ENCODE measurements around the gene PPP1R8.
A peak's percentile ranks its signal among the peaks of the same experiment; 100 is the strongest.
"Not testable (repeated sequence)": the region's sequence is repeated elsewhere in the genome, so short reads cannot be mapped to it uniquely, and the experiment has no call there.

The PPP1R8 gene

GRCh38 chr1:27832762-27833161 lies 2.2 kb downstream of the PPP1R8 start:
- no peak for DNase-seq (ENCODE audit: low read depth in 2 of 2)

DNA sequence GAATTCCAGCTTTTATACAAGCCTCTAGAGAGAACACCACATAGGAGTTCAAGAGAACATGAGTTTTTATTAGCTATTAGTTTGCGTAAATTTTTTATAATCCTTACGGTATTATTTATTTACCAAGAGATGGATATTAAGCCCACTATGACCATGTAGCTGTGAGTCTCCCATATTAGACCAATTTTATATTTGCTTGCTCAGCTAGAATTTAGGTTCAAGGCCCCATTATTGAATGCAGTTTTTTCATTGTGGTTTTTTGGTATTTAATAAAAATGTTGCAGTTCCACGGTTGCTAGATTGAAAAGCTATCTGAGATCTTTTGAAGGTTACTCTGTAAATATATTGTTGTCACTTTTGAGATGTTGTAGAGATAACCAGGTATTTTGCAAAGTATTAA lies 2.9 kb downstream of the PPP1R8 start:
- DNase-seq (ENCODE audit: low read depth in 2 of 2), result no peak

GRCh38 chr1:27835046-27835445 lies 4.5 kb downstream of the PPP1R8 start:
- DNase-seq (ENCODE audit: low read depth in 2 of 2), result no peak

DNA sequence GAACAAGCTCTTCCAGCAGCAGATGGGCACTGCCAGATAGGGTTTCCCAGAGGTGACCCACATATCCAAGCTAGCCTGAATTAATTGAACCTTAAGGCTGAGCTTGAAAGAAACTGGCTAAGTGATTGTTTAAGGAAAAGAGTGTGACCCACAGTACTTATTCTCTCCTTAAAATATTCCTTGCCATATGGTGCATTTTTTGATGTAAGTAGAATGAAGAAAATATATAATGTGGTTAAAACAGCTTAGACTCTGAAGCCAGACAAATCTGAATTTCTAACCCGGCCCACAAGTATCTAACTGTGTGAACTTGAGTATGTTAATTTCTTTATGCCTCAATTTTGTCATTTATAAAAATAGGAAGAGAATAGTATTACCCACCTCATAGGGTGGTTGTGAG lies 4.9 kb downstream of the PPP1R8 start:
- DNase-seq (ENCODE audit: low read depth in 2 of 2), result no peak

GRCh38 chr1:27849951-27850350 lies 19.4 kb downstream of the PPP1R8 start:
- no peak for DNase-seq (ENCODE audit: low read depth in 2 of 2)

DNA sequence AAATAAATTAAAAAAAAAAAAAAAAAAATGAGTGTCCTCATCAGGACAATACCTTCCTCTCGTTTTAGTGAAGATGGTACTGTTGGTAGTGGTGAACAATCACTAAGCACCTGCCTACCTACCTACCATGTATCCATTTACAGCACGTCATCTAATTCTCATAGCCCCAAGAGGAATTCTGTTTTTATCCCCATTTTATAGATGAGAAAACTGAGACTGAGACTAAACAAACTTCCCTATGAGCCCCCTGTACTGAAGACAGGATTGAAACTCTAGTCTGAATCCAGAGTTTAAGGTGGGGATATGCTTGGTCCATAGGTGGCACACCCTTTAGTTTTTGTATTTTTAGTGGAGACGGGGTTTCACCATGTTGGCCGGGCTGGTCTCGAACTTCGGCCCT lies 24.5 kb downstream of the PPP1R8 start:
- no peak for DNase-seq (ENCODE audit: low read depth in 2 of 2)

DNA sequence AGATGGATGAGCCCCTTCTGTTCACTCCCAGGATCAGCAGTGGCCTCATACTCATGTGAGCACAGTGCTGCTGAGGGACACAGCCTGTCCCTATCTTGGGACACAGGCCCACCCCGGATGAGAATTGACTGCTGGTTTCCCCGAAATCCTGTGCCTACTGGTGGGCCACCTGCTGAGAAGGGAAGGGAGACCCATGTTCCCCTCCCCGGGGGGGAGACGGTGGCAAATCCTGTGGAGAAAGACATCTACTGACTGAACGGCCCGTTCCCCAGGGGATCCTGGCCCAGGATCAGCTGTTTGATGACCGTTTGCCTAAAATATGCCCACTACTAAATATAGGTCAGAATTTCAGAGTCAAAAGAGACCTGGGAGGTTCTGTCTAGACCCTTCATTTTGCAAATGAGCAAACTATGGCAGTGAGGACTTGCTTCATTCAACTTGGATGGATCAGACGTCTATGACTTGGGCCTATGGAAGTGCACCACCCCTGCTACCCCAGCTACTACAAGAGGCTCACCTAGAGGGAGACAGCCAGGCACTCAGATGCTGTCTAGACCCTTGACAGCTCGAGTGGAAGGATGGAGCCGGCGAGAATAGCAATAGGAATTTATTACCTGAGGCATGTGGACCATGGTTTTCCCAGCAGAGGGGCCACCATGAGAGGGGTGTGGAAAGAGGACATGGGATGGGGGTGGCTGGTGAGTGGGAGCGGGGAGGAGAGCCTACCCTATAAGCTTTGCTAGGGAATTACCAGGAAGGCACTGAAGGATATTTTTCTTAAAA lies 26.2 kb downstream of the PPP1R8 start:
- DNase-seq (ENCODE audit: low read depth in 2 of 2), result no peak

- DNase-seq (ENCODE audit: low read depth in 2 of 2), result not testable (repeated sequence)
Measured at GRCh38 chr1:27857552-27857951, 27.0 kb downstream of the PPP1R8 start.

DNA sequence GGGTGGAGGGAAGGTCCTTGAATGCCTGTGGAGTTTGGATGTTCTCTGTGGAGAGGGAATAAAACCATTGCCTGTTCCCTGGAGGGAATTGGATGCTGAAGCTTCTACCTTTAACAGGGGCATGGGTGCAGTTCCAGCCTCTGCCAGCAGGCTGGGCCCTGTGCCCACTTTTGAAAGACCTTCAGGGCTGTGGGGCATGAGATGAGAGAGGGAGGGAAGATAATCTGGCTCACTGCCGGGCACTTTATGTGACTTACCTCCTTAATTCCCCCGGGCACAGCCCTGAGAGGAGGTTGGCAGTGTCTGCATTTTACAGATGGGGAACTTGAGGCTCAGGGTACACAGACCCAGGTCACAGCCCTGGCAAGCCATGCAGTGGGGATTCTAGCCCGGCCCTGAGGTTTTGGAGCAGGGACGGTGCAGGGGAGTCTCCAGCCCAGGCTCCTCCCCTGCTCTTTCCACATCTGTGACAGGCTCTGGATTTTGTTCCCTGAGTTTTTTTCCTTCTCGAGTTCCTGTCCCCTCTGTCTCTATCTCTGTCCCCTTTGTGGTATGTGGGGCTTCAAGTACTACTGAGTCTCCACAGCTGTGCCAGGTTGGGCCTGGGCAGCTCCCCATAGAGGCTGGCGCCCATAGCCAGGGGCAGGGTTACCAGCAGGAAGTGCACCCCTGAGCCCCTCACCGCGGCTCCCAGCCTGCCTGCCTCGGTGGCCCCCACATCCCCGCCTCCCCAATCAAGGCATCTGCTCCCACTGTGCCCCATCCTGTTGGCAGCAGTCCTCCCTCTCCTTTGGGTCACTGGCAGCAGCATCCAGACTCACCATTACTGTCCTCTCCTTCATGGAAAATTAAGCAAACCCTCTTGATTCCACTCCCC lies 27.7 kb downstream of the PPP1R8 start:
- DNase-seq (ENCODE audit: low read depth in 2 of 2), result peak; percentile 77 to 81

- DNase-seq (ENCODE audit: low read depth in 2 of 2), result no peak
Measured at GRCh38 chr1:27858949-27859576, 28.5 kb downstream of the PPP1R8 start.

DNA sequence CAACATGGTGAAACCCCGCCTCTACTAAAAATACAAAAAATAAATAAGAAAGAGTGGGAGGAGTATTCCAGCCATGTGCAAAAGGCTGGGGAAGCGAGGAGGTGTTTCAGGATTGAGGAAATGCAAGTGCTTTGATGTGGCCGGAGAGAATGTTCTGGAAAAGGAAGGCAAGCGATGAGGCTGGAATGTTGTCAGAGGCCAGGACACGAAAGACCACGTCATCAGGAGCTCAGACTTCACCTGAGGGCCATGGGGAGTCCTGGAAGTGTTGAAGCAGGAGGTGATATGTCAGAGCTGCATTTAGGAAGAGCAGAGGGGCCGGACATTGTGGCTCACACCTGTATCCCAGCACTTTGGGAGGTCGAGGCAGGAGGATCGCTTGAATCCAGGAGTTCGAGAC lies 30.9 kb downstream of the PPP1R8 start:
- no peak for DNase-seq (ENCODE audit: low read depth in 2 of 2)

GRCh38 chr1:27862004-27862403 lies 31.4 kb downstream of the PPP1R8 start:
- DNase-seq (ENCODE audit: low read depth in 2 of 2), result no peak

DNA sequence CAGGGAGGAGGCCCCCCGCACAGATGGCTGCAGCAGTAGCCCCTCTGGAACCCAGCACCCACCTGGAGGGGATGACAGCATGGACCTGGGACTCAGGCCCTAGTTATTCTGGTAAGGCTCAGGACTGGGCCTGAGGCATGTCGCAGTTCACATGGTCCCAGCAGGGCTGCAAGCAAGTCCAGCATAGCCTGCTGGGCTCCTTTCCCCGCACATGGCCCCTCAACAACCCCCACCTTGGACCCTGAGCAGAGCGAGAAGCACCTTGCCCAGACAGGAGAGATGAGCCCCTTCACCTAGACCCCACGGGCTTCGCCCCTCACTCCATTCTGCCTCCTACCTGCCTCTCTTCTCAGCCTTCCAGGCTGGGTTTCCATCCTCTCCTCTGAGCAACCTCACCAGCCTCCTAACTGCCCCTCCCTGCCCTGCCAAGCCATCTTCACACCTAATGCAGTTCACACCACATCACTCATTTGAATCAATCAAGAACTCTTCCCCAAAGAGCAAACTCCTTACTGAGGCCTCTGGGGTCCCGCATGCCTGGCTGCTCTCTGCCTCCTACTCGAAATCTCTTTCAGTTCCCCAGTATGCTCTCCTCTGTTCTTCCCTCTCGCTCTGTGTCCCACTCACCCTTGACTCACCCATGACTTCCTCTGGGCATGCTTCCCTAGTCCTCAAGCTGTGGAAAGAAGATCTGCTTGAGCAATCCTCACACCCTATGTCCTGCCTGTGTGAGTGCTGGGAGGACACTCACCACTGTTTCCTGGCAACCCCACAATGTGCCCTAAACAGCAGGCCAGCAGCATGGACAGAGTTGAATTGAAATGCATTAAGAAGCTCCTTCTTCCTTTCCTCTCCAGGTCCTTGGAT lies 32.3 kb downstream of the PPP1R8 start:
- DNase-seq (ENCODE audit: low read depth in 2 of 2), result no peak

DNA sequence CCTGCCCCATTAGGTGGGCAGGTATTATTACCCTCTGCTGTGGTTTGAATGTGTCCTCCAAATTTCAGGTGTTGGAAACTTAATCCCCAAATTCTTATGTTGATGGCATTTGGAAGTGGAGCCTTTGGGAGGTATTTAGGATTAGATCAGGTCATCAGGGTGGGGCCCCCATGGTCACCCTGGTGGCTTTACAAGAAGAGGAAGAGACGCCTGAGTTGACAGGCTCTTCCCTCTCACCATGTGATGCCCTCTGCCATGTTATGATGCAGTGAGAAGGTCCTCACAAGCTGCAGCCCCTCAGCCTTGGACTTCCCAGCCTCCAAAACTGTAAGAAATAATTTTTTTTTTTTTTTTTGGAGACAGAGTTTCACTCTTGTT lies 32.9 kb downstream of the PPP1R8 start:
- DNase-seq (ENCODE audit: low read depth in 2 of 2), result no peak

DNA sequence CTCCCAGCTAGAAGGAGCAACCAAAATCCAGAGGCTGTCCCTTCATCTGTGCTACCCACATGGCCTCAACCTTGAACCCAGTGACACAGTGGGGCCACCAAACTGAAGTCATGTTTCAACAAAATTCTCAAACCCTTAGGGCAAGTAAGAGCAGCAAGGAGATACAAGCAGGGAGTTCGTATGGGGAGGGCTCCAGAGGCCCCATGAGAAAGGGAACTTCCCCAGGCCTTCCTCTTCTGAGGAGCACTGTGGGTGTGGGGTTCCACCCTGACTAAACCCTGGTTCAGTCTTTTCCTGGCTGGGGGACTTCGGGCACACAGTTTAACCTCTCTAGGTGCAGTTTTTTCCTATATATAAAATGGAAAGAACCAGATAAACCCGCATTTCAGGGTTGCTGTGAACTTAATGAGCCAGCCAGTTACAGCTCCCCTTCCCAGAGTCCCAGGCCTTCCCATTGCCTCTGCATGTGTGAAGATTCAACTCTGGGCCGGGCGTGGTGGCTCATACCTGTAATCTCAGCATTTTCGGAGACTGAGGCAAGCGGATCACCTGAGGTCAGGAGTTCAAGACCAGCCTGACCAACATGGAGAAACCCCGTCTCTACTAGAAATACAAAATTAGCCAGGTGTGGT lies 33.8 kb downstream of the PPP1R8 start:
- no peak for DNase-seq (ENCODE audit: low read depth in 2 of 2)

DNA sequence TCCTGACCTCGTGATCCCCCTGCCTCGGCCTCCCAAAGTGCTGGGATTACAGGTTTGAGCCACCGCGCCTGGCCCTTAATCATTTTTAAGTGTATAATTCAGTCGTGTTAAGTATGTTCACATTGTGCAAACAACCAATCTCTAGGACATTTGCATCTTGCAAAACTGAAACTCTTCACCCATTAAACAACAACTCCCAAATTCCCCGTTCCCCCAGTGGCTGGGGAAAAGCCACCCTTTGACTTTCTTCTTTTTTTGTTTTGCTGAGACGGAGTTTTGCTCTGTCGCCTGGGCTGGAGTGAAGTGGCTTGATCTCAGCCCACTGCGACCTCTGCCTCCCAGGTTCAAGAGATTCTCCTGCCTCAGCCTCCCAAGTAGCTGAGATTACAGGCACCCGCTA lies 35.2 kb downstream of the PPP1R8 start:
- no peak for DNase-seq (ENCODE audit: low read depth in 2 of 2)

DNA sequence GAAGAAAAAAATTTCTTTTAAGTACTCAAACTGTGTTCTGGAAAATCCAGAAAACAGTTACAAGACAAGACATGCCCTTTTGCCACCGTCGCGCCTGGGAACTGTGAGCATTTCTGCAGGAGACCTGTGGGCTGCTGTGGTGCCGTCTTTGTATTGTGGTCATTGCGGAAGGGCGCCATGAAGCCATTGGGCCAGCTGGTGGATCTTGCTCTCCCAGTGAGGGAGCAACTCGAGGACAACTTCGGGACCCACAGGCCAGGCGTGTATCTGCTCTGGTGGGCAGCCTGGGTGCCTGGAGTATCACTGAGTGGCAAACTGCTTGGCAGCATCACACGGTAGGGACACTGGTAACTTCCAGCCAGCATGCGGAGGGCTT lies 38.0 kb downstream of the PPP1R8 start:
- DNase-seq (ENCODE audit: low read depth in 2 of 2), result no peak

- DNase-seq (ENCODE audit: low read depth in 2 of 2), result no peak
Measured at GRCh38 chr1:27868932-27869718, 38.5 kb downstream of the PPP1R8 start.

DNA sequence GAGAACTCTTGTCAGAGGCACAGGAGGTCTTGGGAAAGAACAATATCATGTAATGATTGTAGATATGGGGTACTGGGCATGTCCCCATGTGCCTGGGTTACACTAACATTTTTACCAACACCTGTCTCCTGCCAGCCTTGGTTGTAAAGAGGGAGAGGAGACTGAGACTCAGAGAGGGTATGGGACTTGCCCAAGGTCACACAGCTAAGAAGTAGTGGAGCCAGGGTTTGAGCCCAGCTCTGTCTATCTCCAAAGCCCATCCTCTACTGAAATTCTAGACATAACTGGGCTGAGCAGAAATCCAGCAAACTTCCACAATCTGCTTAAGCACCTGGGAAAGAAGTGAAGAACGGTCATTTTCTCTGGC lies 39.1 kb downstream of the PPP1R8 start:
- DNase-seq (ENCODE audit: low read depth in 2 of 2), result no peak

- not testable (repeated sequence) for DNase-seq (ENCODE audit: low read depth in 2 of 2)
Measured at GRCh38 chr1:27871076-27871475, 40.5 kb downstream of the PPP1R8 start.

All from activated CD4-positive, alpha-beta T cell treated with anti-CD3 and anti-CD28 coated beads for 24 hours (primary cell).